HCT116 (cell line): ENCODE results near the gene MFN1. TPM values are rescaled to one million over a fixed set of nuclear protein-coding genes. Genes with fewer than 3 reads are reported as not detected.

Experiments
- ATAC-seq: fragments of 200-7000 bp; cut with Tn5 transposase; 2 replicates; pipeline ENCODE4 v1.9.1; 2020; ENCODE audit warnings: mild to moderate bottlenecking, moderate library complexity
- BruUV-seq: library from RNA; stranded (reverse); fragments of 400-500 nt; replicated peaks from 2 replicates; lab custom pipeline; 2021; lab: Mats Ljungman, UMichigan
- CTCF ChIA-PET: fragments of 300-600 bp; sonication (Branson Sonifier 250); formaldehyde crosslinking; loops from one replicate; lab custom pipeline; 2021; ENCODE audit warnings: antibody characterized with exemption; lab: Charles Lee
- POLR2A ChIA-PET: fragments of 300-600, 350-600 bp; sonication (Branson Sonifier 250); formaldehyde crosslinking; loops from one replicate; lab custom pipeline; 2021; ENCODE audit warnings: antibody characterized with exemption; lab: Charles Lee
- RAD21 ChIA-PET, 2 experiments: fragments of 300-600 bp; sonication (Branson Sonifier 250); formaldehyde crosslinking; loops; one replicate each; lab custom pipeline; 2023; ENCODE audit warnings: low total read pairs in 2 of 2; ENCODE audit not compliant: uncharacterized antibody in 2 of 2, unreplicated experiment in 2 of 2, low non-redundant PET in 1 of 2; lab: Charles Lee
- DNase-seq: peaks from one replicate; pipeline ENCODE4 v3.0.0-alpha.2; 2010; ENCODE audit warnings: low read depth, low spot score
- H2AFZ ChIP-seq: fragments of 200-600 bp; shearing (Covaris generic), sonication (generic); 2 replicates; pipeline ENCODE4 v1.6.1; 2017; ENCODE audit warnings: low read depth, mixed run types, mixed read lengths, antibody characterized with exemption, low read length; ENCODE audit not compliant: poor library complexity, severe bottlenecking
- H3K27ac ChIP-seq: 2 replicates; pipeline ENCODE4 v1.5.1; 2012; ENCODE audit warnings: low read depth, low read length
- H3K27me3 ChIP-seq: fragments of 200-600 bp; sonication (generic); 2 replicates; pipeline ENCODE4 v1.6.1; 2016; ENCODE audit warnings: mixed run types, low read length, mixed read lengths; ENCODE audit not compliant: insufficient read depth
- H3K36me3 ChIP-seq, 2 experiments: fragments of 200-500 bp in 1 of 2; fragments of 200-600 bp in 1 of 2; sonication (Bioruptor generic) in 1 of 2; sonication (generic) in 1 of 2; 2 replicates each; pipeline versions ENCODE4 v1.5.1 to v1.6.1; 2014 to 2016; ENCODE audit warnings: low read length in 2 of 2, inconsistent platforms in 1 of 2, mixed read lengths in 1 of 2, mixed run types in 1 of 2; ENCODE audit not compliant: insufficient read depth in 2 of 2, control insufficient read depth in 1 of 2
- H3K4me1 ChIP-seq, 2 experiments: fragments of 200-600 bp in 1 of 2; sonication (generic) in 1 of 2; 2 replicates each; pipeline versions ENCODE4 v1.5.1 to v1.6.1; 2012 to 2017; ENCODE audit warnings: low read length in 2 of 2, inconsistent platforms in 1 of 2, mild to moderate bottlenecking in 1 of 2, mixed read lengths in 1 of 2, mixed run types in 1 of 2, moderate library complexity in 1 of 2; ENCODE audit not compliant: insufficient read depth in 2 of 2, control insufficient read depth in 1 of 2
- H3K4me2 ChIP-seq: fragments of 200-600 bp; sonication (generic); 2 replicates; pipeline ENCODE4 v1.6.1; 2017; ENCODE audit warnings: mixed run types, low read length, mixed read lengths
- H3K4me3 ChIP-seq, 2 experiments: fragments of 200-600 bp in 1 of 2; sonication (generic) in 1 of 2; replicated peaks in 1 of 2; 2 replicates each; pipeline ENCODE4 v1.5.1; 2011 to 2016; ENCODE audit warnings: low read length in 2 of 2, control low read depth in 1 of 2, low read depth in 1 of 2, mild to moderate bottlenecking in 1 of 2, mixed read lengths in 1 of 2, mixed run types in 1 of 2
- H3K79me2 ChIP-seq: fragments of 200-600 bp; sonication (generic); 2 replicates; pipeline ENCODE4 v1.6.1; 2017; ENCODE audit warnings: mild to moderate bottlenecking, mixed run types, low read length, moderate library complexity, mixed read lengths; ENCODE audit not compliant: insufficient read depth
- H3K9ac ChIP-seq: fragments of 200-600 bp; sonication (generic); 2 replicates; pipeline ENCODE4 v1.6.1; 2016; ENCODE audit warnings: low read length, mixed read lengths
- H3K9me2 ChIP-seq: fragments of 200-600 bp; sonication (generic), shearing (Covaris generic); 2 replicates; pipeline ENCODE4 v1.6.1; 2017; ENCODE audit warnings: mixed run types, mild to moderate bottlenecking, moderate library complexity; ENCODE audit not compliant: insufficient read depth
- H3K9me3 ChIP-seq, 2 experiments: fragments of 200-500 bp in 1 of 2; fragments of 200-600 bp in 1 of 2; sonication (Bioruptor generic) in 1 of 2; sonication (generic) in 1 of 2; 2 replicates each; pipeline ENCODE4 v1.6.1; 2014 to 2017; ENCODE audit warnings: low read length in 2 of 2, mixed read lengths in 2 of 2, inconsistent platforms in 1 of 2, low read depth in 1 of 2, mild to moderate bottlenecking in 1 of 2, mixed run types in 1 of 2, moderate library complexity in 1 of 2; ENCODE audit not compliant: control insufficient read depth in 1 of 2, insufficient read depth in 1 of 2
- H4K20me1 ChIP-seq: fragments of 200-600 bp; sonication (generic), shearing (Covaris generic); 2 replicates; pipeline ENCODE4 v1.6.1; 2017; ENCODE audit warnings: mixed run types, mild to moderate bottlenecking, moderate library complexity; ENCODE audit not compliant: insufficient read depth
- CBX3 ChIP-seq: IDR thresholded peaks from 2 replicates; pipeline ENCODE4 v1.6.1; 2012; ENCODE audit warnings: low read depth
- CEBPB ChIP-seq: IDR thresholded peaks from 2 replicates; pipeline ENCODE4 v1.6.1; 2012; ENCODE audit warnings: low read depth
- EGR1 ChIP-seq: IDR thresholded peaks from 2 replicates; pipeline ENCODE4 v1.6.1; 2012; ENCODE audit warnings: low read depth
- ELF1 ChIP-seq: IDR thresholded peaks from 2 replicates; pipeline ENCODE4 v1.6.1; 2012; ENCODE audit warnings: low read depth, borderline replicate concordance
- EZH2 ChIP-seq: fragments of 200-600 bp; sonication (generic); IDR thresholded peaks from 2 replicates; pipeline ENCODE4 v1.6.1; 2017; ENCODE audit warnings: antibody characterized with exemption, mixed run types
- EZH2phosphoT487 ChIP-seq: fragments of 200-600 bp; IDR thresholded peaks from 2 replicates; pipeline ENCODE4 v1.6.1; 2018; ENCODE audit warnings: antibody characterized with exemption, borderline replicate concordance
- FOSL1 ChIP-seq: IDR thresholded peaks from 2 replicates; pipeline ENCODE4 v1.6.1; 2012; ENCODE audit warnings: low read depth
- JUND ChIP-seq: IDR thresholded peaks from 2 replicates; pipeline ENCODE4 v1.6.1; 2012
- POLR2A ChIP-seq: IDR thresholded peaks from 2 replicates; pipeline ENCODE4 v1.7.0; 2011; ENCODE audit warnings: borderline replicate concordance; ENCODE audit not compliant: insufficient read depth, insufficient read length; ENCODE audit errors: extremely low read depth
- RAD21 ChIP-seq: IDR thresholded peaks from 2 replicates; pipeline ENCODE4 v1.6.1; 2012; ENCODE audit warnings: low read depth, mild to moderate bottlenecking
- SIN3A ChIP-seq: IDR thresholded peaks from 2 replicates; pipeline ENCODE4 v1.6.1; 2012; ENCODE audit warnings: low read depth
- SP1 ChIP-seq: IDR thresholded peaks from 2 replicates; pipeline ENCODE4 v1.6.1; 2012; ENCODE audit warnings: low read depth
- YY1 ChIP-seq: IDR thresholded peaks from 2 replicates; pipeline ENCODE4 v1.6.1; 2011; ENCODE audit warnings: low read length, low read depth, moderate library complexity, mild to moderate bottlenecking; ENCODE audit not compliant: insufficient replicate concordance; ENCODE audit errors: extremely low read depth
- ZFX ChIP-seq: fragments of 450-650 bp; IDR thresholded peaks from 2 replicates; pipeline ENCODE4 v1.6.1; 2017
- intact Hi-C: fragments of 100-400 bp; cut with micrococcal nuclease; formaldehyde crosslinking; loops from 2 replicates; pipeline ENCODE4 v1.10.0; 2022
- total RNA-seq: library from RNA; stranded (reverse); gene quantifications from one replicate; pipeline ENCODE4 v1.2.1, GENCODE V29; 2021; ENCODE audit not compliant: unreplicated experiment
- TF ChIP-seq, protein P1 (sequence below): IDR thresholded peaks from 2 replicates; pipeline ENCODE4 v1.6.1; 2012
- TF ChIP-seq, protein P2 (sequence below): IDR thresholded peaks from 2 replicates; pipeline ENCODE4 v1.6.1; 2012
- TF ChIP-seq, protein P3 (sequence below): IDR thresholded peaks from 2 replicates; pipeline ENCODE4 v1.6.1; 2012; ENCODE audit warnings: low read depth

MFN1 gene
- total RNA-seq, 1 experiment from 2014 or later = 54.6 TPM

DNA sequence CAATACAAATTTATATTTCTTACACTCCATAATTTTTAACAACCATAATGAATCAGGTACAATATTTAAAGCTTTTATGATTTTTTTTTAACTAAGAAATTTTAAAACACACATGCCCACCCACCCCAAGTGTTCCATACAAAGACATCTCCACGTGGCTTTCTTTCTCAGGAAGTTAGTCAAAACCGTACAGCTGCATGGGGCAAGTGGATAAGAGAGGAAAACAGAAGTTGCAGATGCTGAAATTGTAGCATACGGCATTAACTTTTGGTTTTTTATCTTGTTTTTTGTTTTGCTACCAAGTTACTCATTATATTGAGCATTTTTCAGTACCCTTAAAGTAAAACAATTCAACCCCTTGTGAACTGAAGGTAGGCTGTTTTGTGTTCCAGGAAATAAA lies 89.0 kb downstream of the MFN1 start:
- Histone ChIP-seq H3K9me3 (no peaks in the 10 kb centered on the region), H3K27ac (no peak overlapping the region), H3K4me1 (no peaks in the 10 kb centered on the region), H3K36me3 (no peaks in the 10 kb centered on the region), H3K9ac (no peak overlapping the region), H3K79me2 (no peaks in the 10 kb centered on the region), H3K4me3 (no peak overlapping the region), H2AFZ (no peak overlapping the region), H3K4me2 (no peak overlapping the region), H3K9me2 (no peaks in the 10 kb centered on the region), H4K20me1 (no peaks in the 10 kb centered on the region), H3K27me3 (no peaks in the 10 kb centered on the region)
- ChIA-PET RAD21 (no interaction called here), CTCF (no interaction called here), POLR2A (no interaction called here)
- DNase-seq (no peak), ATAC-seq (no peak)
- TF ChIP-seq EZH2 (no peak), SP1 (no peak), CBX3 (no peak), ZFX (no peak), POLR2A (no peak), YY1 (no peak), CEBPB (no peak), ELF1 (no peak), SIN3A (no peak), EZH2phosphoT487 (no peak), FOSL1 (no peak)
- TF ChIP-seq, protein P1, sequence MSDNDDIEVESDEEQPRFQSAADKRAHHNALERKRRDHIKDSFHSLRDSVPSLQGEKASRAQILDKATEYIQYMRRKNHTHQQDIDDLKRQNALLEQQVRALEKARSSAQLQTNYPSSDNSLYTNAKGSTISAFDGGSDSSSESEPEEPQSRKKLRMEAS = no peak
- TF ChIP-seq, protein P2, sequence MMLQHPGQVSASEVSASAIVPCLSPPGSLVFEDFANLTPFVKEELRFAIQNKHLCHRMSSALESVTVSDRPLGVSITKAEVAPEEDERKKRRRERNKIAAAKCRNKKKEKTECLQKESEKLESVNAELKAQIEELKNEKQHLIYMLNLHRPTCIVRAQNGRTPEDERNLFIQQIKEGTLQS = no peak
- intact Hi-C loops = no loop called here
- BruUV-seq = no TSS peak

DNA sequence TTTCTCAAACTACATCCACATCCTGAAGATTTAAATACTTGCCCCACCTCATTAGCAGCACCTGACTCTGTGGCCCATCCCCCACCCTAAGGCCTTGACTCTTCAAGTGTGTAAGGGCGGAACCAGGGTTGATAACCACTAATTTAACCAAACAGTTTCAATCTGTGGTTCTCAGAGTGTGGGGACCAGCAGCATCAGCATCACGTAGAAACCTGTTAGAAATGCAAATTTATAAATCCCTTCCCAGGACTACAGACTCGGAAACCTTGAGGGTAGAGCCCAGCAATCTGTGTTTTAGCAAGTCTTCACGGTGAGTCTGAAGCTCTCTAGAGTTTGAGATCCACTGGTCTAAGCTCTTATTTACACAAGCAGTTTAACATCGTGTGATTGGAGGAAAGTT lies 91.3 kb downstream of the MFN1 start:
- no peak overlapping the region for H3K4me2 ChIP-seq
- intact Hi-C loops = no loop called here
- no peak overlapping the region for H3K27ac ChIP-seq
- no peaks in the 10 kb centered on the region for H3K9me2 ChIP-seq
- no peaks in the 10 kb centered on the region for H3K4me1 ChIP-seq
- H3K9me3 ChIP-seq = no peaks in the 10 kb centered on the region
- H3K4me3 ChIP-seq = no peak overlapping the region
- H2AFZ ChIP-seq = no peak overlapping the region
- H3K79me2 ChIP-seq = no peaks in the 10 kb centered on the region
- H3K27me3 ChIP-seq = no peaks in the 10 kb centered on the region
- H4K20me1 ChIP-seq = no peaks in the 10 kb centered on the region
- RAD21 ChIA-PET = no interaction called here
- ATAC-seq = no peak
- POLR2A ChIA-PET = no interaction called here
- no peak overlapping the region for H3K9ac ChIP-seq
- H3K36me3 ChIP-seq = no peaks in the 10 kb centered on the region
- DNase-seq = no peak
- no TSS peak for BruUV-seq
- TF ChIP-seq, protein P3, sequence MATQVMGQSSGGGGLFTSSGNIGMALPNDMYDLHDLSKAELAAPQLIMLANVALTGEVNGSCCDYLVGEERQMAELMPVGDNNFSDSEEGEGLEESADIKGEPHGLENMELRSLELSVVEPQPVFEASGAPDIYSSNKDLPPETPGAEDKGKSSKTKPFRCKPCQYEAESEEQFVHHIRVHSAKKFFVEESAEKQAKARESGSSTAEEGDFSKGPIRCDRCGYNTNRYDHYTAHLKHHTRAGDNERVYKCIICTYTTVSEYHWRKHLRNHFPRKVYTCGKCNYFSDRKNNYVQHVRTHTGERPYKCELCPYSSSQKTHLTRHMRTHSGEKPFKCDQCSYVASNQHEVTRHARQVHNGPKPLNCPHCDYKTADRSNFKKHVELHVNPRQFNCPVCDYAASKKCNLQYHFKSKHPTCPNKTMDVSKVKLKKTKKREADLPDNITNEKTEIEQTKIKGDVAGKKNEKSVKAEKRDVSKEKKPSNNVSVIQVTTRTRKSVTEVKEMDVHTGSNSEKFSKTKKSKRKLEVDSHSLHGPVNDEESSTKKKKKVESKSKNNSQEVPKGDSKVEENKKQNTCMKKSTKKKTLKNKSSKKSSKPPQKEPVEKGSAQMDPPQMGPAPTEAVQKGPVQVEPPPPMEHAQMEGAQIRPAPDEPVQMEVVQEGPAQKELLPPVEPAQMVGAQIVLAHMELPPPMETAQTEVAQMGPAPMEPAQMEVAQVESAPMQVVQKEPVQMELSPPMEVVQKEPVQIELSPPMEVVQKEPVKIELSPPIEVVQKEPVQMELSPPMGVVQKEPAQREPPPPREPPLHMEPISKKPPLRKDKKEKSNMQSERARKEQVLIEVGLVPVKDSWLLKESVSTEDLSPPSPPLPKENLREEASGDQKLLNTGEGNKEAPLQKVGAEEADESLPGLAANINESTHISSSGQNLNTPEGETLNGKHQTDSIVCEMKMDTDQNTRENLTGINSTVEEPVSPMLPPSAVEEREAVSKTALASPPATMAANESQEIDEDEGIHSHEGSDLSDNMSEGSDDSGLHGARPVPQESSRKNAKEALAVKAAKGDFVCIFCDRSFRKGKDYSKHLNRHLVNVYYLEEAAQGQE = no peak
- TF ChIP-seq EZH2 = no peak
- no peak for TF ChIP-seq EGR1
- TF ChIP-seq SP1 = no peak
- TF ChIP-seq JUND = no peak
- no peak for TF ChIP-seq YY1
- TF ChIP-seq POLR2A = no peak
- TF ChIP-seq RAD21 = no peak
- TF ChIP-seq ELF1 = no peak
- no peak for TF ChIP-seq FOSL1
- CTCF ChIA-PET = no interaction called here
